ENCODE measurements around the gene DPP10.

DPP10 gene

GRCh38 chr2:115389024-115389423 lies 946.6 kb downstream of the DPP10 start:
- TF ChIP-seq CTCF (IDR thresholded peaks at IDR 0.05) = no peak

- no peak for TF ChIP-seq CTCF (IDR thresholded peaks at IDR 0.05)
Observed at GRCh38 chr2:115389898-115390565, 947.6 kb downstream of the DPP10 start.

GRCh38 chr2:115396579-115396978 lies 954.1 kb downstream of the DPP10 start:
- TF ChIP-seq CTCF (IDR thresholded peaks at IDR 0.05) = no peak

GRCh38 chr2:115400940-115401339 lies 958.5 kb downstream of the DPP10 start:
- TF ChIP-seq CTCF (IDR thresholded peaks at IDR 0.05) = no peak

GRCh38 chr2:115412501-115412900 lies 970.1 kb downstream of the DPP10 start:
- no peak for TF ChIP-seq CTCF (IDR thresholded peaks at IDR 0.05)

GRCh38 chr2:115413791-115414190 lies 971.4 kb downstream of the DPP10 start:
- TF ChIP-seq CTCF (IDR thresholded peaks at IDR 0.05) = no peak

GRCh38 chr2:115414466-115414865 lies 972.0 kb downstream of the DPP10 start:
- no peak for TF ChIP-seq CTCF (IDR thresholded peaks at IDR 0.05)
